HEK293 (cell line): ENCODE data around the gene CLCN3.

Source experiments
- CTCF ChIA-PET: fragments of 350-600 bp; formaldehyde crosslinking; extraction: SDS; loops from one replicate; lab custom pipeline; 2021; ENCODE audit warnings: antibody characterized with exemption; lab: Yijun Ruan, JAX
- POLR2A ChIA-PET: fragments of 300-600 bp; formaldehyde crosslinking; extraction: SDS; loops from one replicate; lab custom pipeline; 2020; ENCODE audit warnings: antibody characterized with exemption, inconsistent platforms; lab: Yijun Ruan, JAX
- H3K27ac ChIP-seq: fragments of 200-500 bp; sonication (Bioruptor generic); 2 replicates; pipeline ENCODE4 v1.5.1; 2014; ENCODE audit warnings: low read depth, low read length, control low read depth, inconsistent platforms; ENCODE audit errors: extremely low read depth
- H3K36me3 ChIP-seq, 2 experiments: fragments of 200-500 bp in 1 of 2; sonication (Bioruptor generic) in 1 of 2; 1 replicate in 1 of 2; 2 replicates in 1 of 2; pipeline ENCODE4 v1.5.1; 2014 to 2017; ENCODE audit warnings: inconsistent platforms in 2 of 2, low read length in 2 of 2; ENCODE audit not compliant: control insufficient read depth in 2 of 2, insufficient read depth in 1 of 2
- H3K4me1 ChIP-seq: fragments of 200-500 bp; sonication (Bioruptor generic); 2 replicates; pipeline ENCODE4 v1.5.1; 2014; ENCODE audit warnings: mild to moderate bottlenecking, low read length, inconsistent platforms; ENCODE audit not compliant: control insufficient read depth, insufficient read depth
- H3K4me3 ChIP-seq: 2 replicates; pipeline ENCODE4 v1.5.1; 2011; ENCODE audit warnings: low read depth, mild to moderate bottlenecking, control low read depth, low read length, moderate library complexity
- H3K9me3 ChIP-seq: fragments of 200-500 bp; sonication (Bioruptor generic); 2 replicates; pipeline ENCODE4 v1.5.1; 2014; ENCODE audit warnings: low read depth, low read length, inconsistent platforms; ENCODE audit not compliant: control insufficient read depth, insufficient read depth
- HOXD13 ChIP-seq: sonication (generic); formaldehyde crosslinking; IDR thresholded peaks from 2 replicates; pipeline ENCODE4 v1.8.0; 2022; ENCODE audit warnings: missing genetic modification reagents, borderline replicate concordance
- PRDM1 ChIP-seq: fragments of 450-650 bp; formaldehyde crosslinking; IDR thresholded peaks from 2 replicates; pipeline ENCODE4; 2016; ENCODE audit warnings: missing biosample characterization, missing genetic modification characterization
- REST ChIP-seq: fragments of 450-650 bp; formaldehyde crosslinking; IDR thresholded peaks from 2 replicates; pipeline ENCODE4 v1.5.1; 2016; ENCODE audit warnings: missing biosample characterization, missing genetic modification characterization
- WT1 ChIP-seq: fragments of 450-650 bp; formaldehyde crosslinking; IDR thresholded peaks from 2 replicates; pipeline ENCODE4 v1.5.1; 2016; ENCODE audit warnings: missing biosample characterization, missing genetic modification characterization
- ZBTB1 ChIP-seq: fragments of 450-650 bp; formaldehyde crosslinking; IDR thresholded peaks from 2 replicates; pipeline ENCODE4 v1.5.1; 2016; ENCODE audit warnings: missing biosample characterization, missing genetic modification characterization
- ZFP41 ChIP-seq: fragments of 450-650 bp; formaldehyde crosslinking; IDR thresholded peaks from 2 replicates; pipeline ENCODE4 v1.5.1; 2016; ENCODE audit warnings: missing biosample characterization, missing genetic modification characterization, borderline replicate concordance
- ZNF10 ChIP-seq: fragments of 450-650 bp; formaldehyde crosslinking; IDR thresholded peaks from 2 replicates; pipeline ENCODE4 v1.5.1; 2017; ENCODE audit warnings: missing biosample characterization, missing genetic modification characterization
- ZNF133 ChIP-seq: fragments of 450-650 bp; formaldehyde crosslinking; IDR thresholded peaks from 2 replicates; pipeline ENCODE4 v1.5.1; 2016; ENCODE audit warnings: missing biosample characterization, missing genetic modification characterization
- ZNF148 ChIP-seq: fragments of 450-650 bp; formaldehyde crosslinking; IDR thresholded peaks from 2 replicates; pipeline ENCODE4 v1.5.0; 2017; ENCODE audit warnings: missing biosample characterization, missing genetic modification characterization, borderline replicate concordance
- ZNF174 ChIP-seq: fragments of 450-650 bp; formaldehyde crosslinking; IDR thresholded peaks from 2 replicates; pipeline ENCODE4 v1.5.0; 2017; ENCODE audit warnings: missing biosample characterization, mild to moderate bottlenecking, missing genetic modification characterization
- ZNF324 ChIP-seq: fragments of 450-650 bp; formaldehyde crosslinking; IDR thresholded peaks from 2 replicates; pipeline ENCODE4 v1.5.1; 2016; ENCODE audit warnings: missing biosample characterization, missing genetic modification characterization
- ZNF335 ChIP-seq: fragments of 450-650 bp; formaldehyde crosslinking; conservative IDR thresholded peaks from 2 replicates; pipeline ENCODE4 v1.5.1; 2016; ENCODE audit warnings: missing biosample characterization, missing genetic modification characterization
- ZNF530 ChIP-seq: fragments of 450-650 bp; formaldehyde crosslinking; IDR thresholded peaks from 2 replicates; pipeline ENCODE4 v1.5.1; 2016; ENCODE audit warnings: low read depth, missing biosample characterization, missing genetic modification characterization
- ZNF747 ChIP-seq: fragments of 450-650 bp; formaldehyde crosslinking; IDR thresholded peaks from 2 replicates; pipeline ENCODE4 v1.5.1; 2016; ENCODE audit warnings: missing biosample characterization, missing genetic modification characterization
- ZNF76 ChIP-seq: fragments of 450-650 bp; formaldehyde crosslinking; IDR thresholded peaks from 2 replicates; pipeline ENCODE4; 2016; ENCODE audit warnings: low read depth, missing biosample characterization, missing genetic modification characterization, borderline replicate concordance
- ZSCAN23 ChIP-seq: fragments of 450-650 bp; formaldehyde crosslinking; IDR thresholded peaks from 2 replicates; pipeline ENCODE4 v1.5.1; 2016; ENCODE audit warnings: missing biosample characterization, missing genetic modification characterization

Gene CLCN3

GRCh38 chr4:169660929-169661328, 40.6 kb downstream of the CLCN3 start:
- POLR2A ChIA-PET, result interaction anchor here (0.6 to 1.4 kb wide), 2 partner anchors 41 to 727 kb away, joined by 5 to 11 read pairs; partner anchors contain the start of gene CLCN3
- CTCF ChIA-PET, result interaction anchor here (0.7 kb wide), 1 partner anchor 130 kb away, joined by 3 read pairs; no protein-coding TSS in a partner anchor
- Histone ChIP-seq H3K4me3 (peak overlapping the region; percentile 51), H3K27ac (no peak overlapping the region), H3K4me1 (peaks cover 34% of the 10 kb centered on the region), H3K36me3 (no peaks in the 10 kb centered on the region), H3K9me3 (no peaks in the 10 kb centered on the region)
- peak; percentile 60 for TF ChIP-seq ZNF335 (tag by site-specific recombination)
- TF ChIP-seq ZNF530 (tag by site-specific recombination), result no peak

GRCh38 chr4:169661761-169662160, 41.4 kb downstream of the CLCN3 start:
- Histone ChIP-seq H3K9me3 (no peaks in the 10 kb centered on the region), H3K27ac (no peak overlapping the region), H3K4me1 (peaks cover 34% of the 10 kb centered on the region), H3K36me3 (peaks cover 0 to 6% of the 10 kb centered on the region in 2 experiments; a peak in 1 of 3 replicates), H3K4me3 (no peak overlapping the region)
- CTCF ChIA-PET, result interaction anchor here (0.9 to 1.3 kb wide), 2 partner anchors 42 to 49 kb away, joined by 3 to 5 read pairs; no protein-coding TSS in a partner anchor
- TF ChIP-seq ZBTB1 (tag by site-specific recombination) (no peak), ZNF148 (no peak), ZNF133 (tag by site-specific recombination) (no peak), ZNF76 (tag by site-specific recombination) (no peak), ZNF174 (tag by site-specific recombination) (no peak), ZNF324 (no peak), ZNF10 (no peak), WT1 (tag by site-specific recombination) (no peak), ZSCAN23 (tag by site-specific recombination) (no peak), ZNF747 (tag by site-specific recombination) (no peak), HOXD13 (no peak), REST (tag by site-specific recombination) (no peak)
- POLR2A ChIA-PET, result interaction anchor here (0.6 kb wide), 1 partner anchor 89 kb away, joined by 9 read pairs; no protein-coding TSS in a partner anchor

GRCh38 chr4:169662206-169662605, 41.8 kb downstream of the CLCN3 start:
- CTCF ChIA-PET, result interaction anchor here (0.9 to 1.3 kb wide), 2 partner anchors 43 to 49 kb away, joined by 3 to 5 read pairs; no protein-coding TSS in a partner anchor
- POLR2A ChIA-PET, result interaction anchor here (0.6 kb wide), 1 partner anchor 89 kb away, joined by 9 read pairs; no protein-coding TSS in a partner anchor

More at GRCh38 chr4:169662206-169662605, 41.8 kb downstream of the CLCN3 start:
- Histone ChIP-seq H3K4me3 (no peak overlapping the region), H3K27ac (no peak overlapping the region), H3K9me3 (no peaks in the 10 kb centered on the region), H3K36me3 (peaks cover 0 to 6% of the 10 kb centered on the region in 2 experiments; a peak in 1 of 3 replicates), H3K4me1 (peaks cover 34% of the 10 kb centered on the region)
- TF ChIP-seq ZFP41 (tag by site-specific recombination) (no peak), PRDM1 (tag by site-specific recombination) (no peak)
